OCI-LY1 (cell line): ENCODE measurements around the gene OPRD1.

Experiments used
- CTCF ChIP-seq: fragments of 200-600 bp; sonication (generic), shearing (Covaris generic); IDR thresholded peaks from 2 replicates; pipeline ENCODE4 v1.5.1; 2017; ENCODE audit warnings: mild to moderate bottlenecking, antibody characterized with exemption, low read length, moderate library complexity, mixed read lengths
- EZH2 ChIP-seq: fragments of 200-600 bp; sonication (generic), shearing (Covaris generic); IDR thresholded peaks from 2 replicates; pipeline ENCODE4 v1.8.0; 2017; ENCODE audit warnings: borderline replicate concordance, mixed run types, mild to moderate bottlenecking, antibody characterized with exemption, low read length, moderate library complexity, mixed read lengths

GRCh38 chr1:28891256-28891655 is 79.3 kb downstream of the OPRD1 start:
- no peak for TF ChIP-seq EZH2
- TF ChIP-seq CTCF: no peak
